HEK293 (cell line): Measurements from ENCODE around the gene ANTXRL.

Source experiments
- CTCF ChIA-PET: fragments of 350-600 bp; formaldehyde crosslinking; extraction: SDS; loops from one replicate; lab custom pipeline; 2021; ENCODE audit warnings: antibody characterized with exemption; lab: Yijun Ruan, JAX
- POLR2A ChIA-PET: fragments of 300-600 bp; formaldehyde crosslinking; extraction: SDS; loops from one replicate; lab custom pipeline; 2020; ENCODE audit warnings: antibody characterized with exemption, inconsistent platforms; lab: Yijun Ruan, JAX
- H3K27ac ChIP-seq: fragments of 200-500 bp; sonication (Bioruptor generic); 2 replicates; pipeline ENCODE4 v1.5.1; 2014; ENCODE audit warnings: low read depth, low read length, control low read depth, inconsistent platforms; ENCODE audit errors: extremely low read depth
- H3K36me3 ChIP-seq, 2 experiments: fragments of 200-500 bp in 1 of 2; sonication (Bioruptor generic) in 1 of 2; 1 replicate in 1 of 2; 2 replicates in 1 of 2; pipeline ENCODE4 v1.5.1; 2014 to 2017; ENCODE audit warnings: inconsistent platforms in 2 of 2, low read length in 2 of 2; ENCODE audit not compliant: control insufficient read depth in 2 of 2, insufficient read depth in 1 of 2
- H3K4me1 ChIP-seq: fragments of 200-500 bp; sonication (Bioruptor generic); 2 replicates; pipeline ENCODE4 v1.5.1; 2014; ENCODE audit warnings: mild to moderate bottlenecking, low read length, inconsistent platforms; ENCODE audit not compliant: control insufficient read depth, insufficient read depth
- H3K4me3 ChIP-seq: 2 replicates; pipeline ENCODE4 v1.5.1; 2011; ENCODE audit warnings: low read depth, mild to moderate bottlenecking, control low read depth, low read length, moderate library complexity
- H3K9me3 ChIP-seq: fragments of 200-500 bp; sonication (Bioruptor generic); 2 replicates; pipeline ENCODE4 v1.5.1; 2014; ENCODE audit warnings: low read depth, low read length, inconsistent platforms; ENCODE audit not compliant: control insufficient read depth, insufficient read depth
- EGR2 ChIP-seq: fragments of 450-650 bp; formaldehyde crosslinking; IDR thresholded peaks from 2 replicates; pipeline ENCODE4 v1.5.1; 2016; ENCODE audit warnings: low read depth, missing biosample characterization, missing genetic modification characterization
- GLIS2 ChIP-seq: fragments of 450-650 bp; formaldehyde crosslinking; IDR thresholded peaks from 2 replicates; pipeline ENCODE4 v1.5.1; 2016; ENCODE audit warnings: missing biosample characterization, missing genetic modification characterization
- SALL2 ChIP-seq: fragments of 450-650 bp; formaldehyde crosslinking; IDR thresholded peaks from 2 replicates; pipeline ENCODE4 v1.5.0; 2017; ENCODE audit warnings: missing biosample characterization, mild to moderate bottlenecking, missing genetic modification characterization, borderline replicate concordance
- SP2 ChIP-seq: fragments of 450-650 bp; formaldehyde crosslinking; IDR thresholded peaks from 2 replicates; pipeline ENCODE4 v1.5.1; 2016; ENCODE audit warnings: missing biosample characterization, missing genetic modification characterization
- SP7 ChIP-seq: fragments of 450-650 bp; formaldehyde crosslinking; IDR thresholded peaks from 2 replicates; pipeline ENCODE4 v1.5.1; 2016; ENCODE audit warnings: missing biosample characterization, missing genetic modification characterization
- TRIM28 ChIP-seq: IDR thresholded peaks from 2 replicates; pipeline ENCODE4 v1.6.1; 2011; ENCODE audit warnings: low read length, control low read depth, borderline replicate concordance
- ZBTB10 ChIP-seq: fragments of 450-650 bp; formaldehyde crosslinking; IDR thresholded peaks from 2 replicates; pipeline ENCODE4 v1.5.1; 2016; ENCODE audit warnings: missing biosample characterization, missing genetic modification characterization
- ZFP41 ChIP-seq: fragments of 450-650 bp; formaldehyde crosslinking; IDR thresholded peaks from 2 replicates; pipeline ENCODE4 v1.5.1; 2016; ENCODE audit warnings: missing biosample characterization, missing genetic modification characterization, borderline replicate concordance
- ZNF148 ChIP-seq: fragments of 450-650 bp; formaldehyde crosslinking; IDR thresholded peaks from 2 replicates; pipeline ENCODE4 v1.5.0; 2017; ENCODE audit warnings: missing biosample characterization, missing genetic modification characterization, borderline replicate concordance
- ZNF16 ChIP-seq: fragments of 450-650 bp; formaldehyde crosslinking; IDR thresholded peaks from 2 replicates; pipeline ENCODE4 v1.5.1; 2016; ENCODE audit warnings: low read depth, missing biosample characterization, missing genetic modification characterization
- ZNF169 ChIP-seq: fragments of 450-650 bp; formaldehyde crosslinking; IDR thresholded peaks from 2 replicates; pipeline ENCODE4 v1.5.1; 2016; ENCODE audit warnings: missing biosample characterization, missing genetic modification characterization
- ZNF184 ChIP-seq: fragments of 450-650 bp; IDR thresholded peaks from 2 replicates; pipeline ENCODE4 v1.5.1; 2018; ENCODE audit warnings: missing biosample characterization, mild to moderate bottlenecking, missing genetic modification characterization
- ZNF221 ChIP-seq: fragments of 450-650 bp; formaldehyde crosslinking; IDR thresholded peaks from 2 replicates; pipeline ENCODE4 v1.5.1; 2017; ENCODE audit warnings: missing biosample characterization, missing genetic modification characterization, borderline replicate concordance
- ZNF354C ChIP-seq: fragments of 450-650 bp; formaldehyde crosslinking; IDR thresholded peaks from 2 replicates; pipeline ENCODE4 v1.5.1; 2016; ENCODE audit warnings: missing biosample characterization, missing genetic modification characterization, low read depth, borderline replicate concordance
- ZNF394 ChIP-seq: fragments of 450-650 bp; formaldehyde crosslinking; IDR thresholded peaks from 2 replicates; pipeline ENCODE4 v1.5.1; 2016; ENCODE audit warnings: missing biosample characterization, missing genetic modification characterization, mild to moderate bottlenecking, moderate library complexity, borderline replicate concordance
- ZNF433 ChIP-seq: fragments of 450-650 bp; formaldehyde crosslinking; IDR thresholded peaks from 2 replicates; pipeline ENCODE4 v1.5.1; 2016; ENCODE audit warnings: missing biosample characterization, missing genetic modification characterization, low read depth
- ZNF548 ChIP-seq: fragments of 450-650 bp; formaldehyde crosslinking; IDR thresholded peaks from 2 replicates; pipeline ENCODE4 v1.5.1; 2016; ENCODE audit warnings: missing biosample characterization, missing genetic modification characterization
- ZNF670 ChIP-seq: fragments of 450-650 bp; formaldehyde crosslinking; IDR thresholded peaks from 2 replicates; pipeline ENCODE4 v1.5.1; 2016; ENCODE audit warnings: missing biosample characterization, missing genetic modification characterization, low read depth
- ZNF76 ChIP-seq: fragments of 450-650 bp; formaldehyde crosslinking; IDR thresholded peaks from 2 replicates; pipeline ENCODE4; 2016; ENCODE audit warnings: low read depth, missing biosample characterization, missing genetic modification characterization, borderline replicate concordance
- ZNF785 ChIP-seq: fragments of 450-650 bp; formaldehyde crosslinking; IDR thresholded peaks from 2 replicates; pipeline ENCODE4 v1.5.1; 2016; ENCODE audit warnings: missing biosample characterization, missing genetic modification characterization
- ZSCAN30 ChIP-seq: fragments of 450-650 bp; IDR thresholded peaks from 2 replicates; pipeline ENCODE4 v1.5.1; 2018; ENCODE audit warnings: missing biosample characterization, mild to moderate bottlenecking, missing genetic modification characterization, moderate library complexity

Gene ANTXRL

GRCh38 chr10:46263831-46264268 is 22.9 kb upstream of the ANTXRL start:
- ChIA-PET POLR2A (no interaction called here), CTCF (no interaction called here)
- Histone ChIP-seq H3K4me3 (no peak overlapping the region), H3K9me3 (no peaks in the 10 kb centered on the region), H3K4me1 (no peaks in the 10 kb centered on the region), H3K27ac (no peak overlapping the region), H3K36me3 (no peaks in the 10 kb centered on the region; a peak in 1 of 3 replicates)
- TF ChIP-seq ZNF548 (no peak), ZNF184 (tag by site-specific recombination) (no peak), SP2 (tag by site-specific recombination) (no peak), EGR2 (no peak), ZFP41 (no peak), ZNF670 (no peak), ZNF433 (tag by site-specific recombination) (no peak), ZNF76 (tag by site-specific recombination) (no peak), ZNF148 (tag by site-specific recombination) (no peak), ZNF785 (tag by site-specific recombination) (no peak), SALL2 (tag by site-specific recombination) (no peak), ZNF354C (tag by site-specific recombination) (no peak), TRIM28 (no peak), ZNF394 (no peak), ZNF221 (tag by site-specific recombination) (no peak), ZSCAN30 (tag by site-specific recombination) (no peak), ZNF16 (tag by site-specific recombination) (no peak), SP7 (tag by site-specific recombination) (no peak)

GRCh38 chr10:46264336-46264735 is 22.5 kb upstream of the ANTXRL start:
- H3K9me3 ChIP-seq, result no peaks in the 10 kb centered on the region
- H3K4me1 ChIP-seq, result no peaks in the 10 kb centered on the region
- CTCF ChIA-PET, result no interaction called here
- no peak for TF ChIP-seq ZBTB10 (tag by site-specific recombination)
- no peak for TF ChIP-seq GLIS2 (tag by site-specific recombination)
- no peak for TF ChIP-seq ZNF169 (tag by site-specific recombination)
- H3K27ac ChIP-seq, result no peak overlapping the region
- POLR2A ChIA-PET, result no interaction called here
- H3K36me3 ChIP-seq, result no peaks in the 10 kb centered on the region; a peak in 1 of 3 replicates
- no peak overlapping the region for H3K4me3 ChIP-seq
